ENCODE measurements around the gene GAMT.

DNA sequence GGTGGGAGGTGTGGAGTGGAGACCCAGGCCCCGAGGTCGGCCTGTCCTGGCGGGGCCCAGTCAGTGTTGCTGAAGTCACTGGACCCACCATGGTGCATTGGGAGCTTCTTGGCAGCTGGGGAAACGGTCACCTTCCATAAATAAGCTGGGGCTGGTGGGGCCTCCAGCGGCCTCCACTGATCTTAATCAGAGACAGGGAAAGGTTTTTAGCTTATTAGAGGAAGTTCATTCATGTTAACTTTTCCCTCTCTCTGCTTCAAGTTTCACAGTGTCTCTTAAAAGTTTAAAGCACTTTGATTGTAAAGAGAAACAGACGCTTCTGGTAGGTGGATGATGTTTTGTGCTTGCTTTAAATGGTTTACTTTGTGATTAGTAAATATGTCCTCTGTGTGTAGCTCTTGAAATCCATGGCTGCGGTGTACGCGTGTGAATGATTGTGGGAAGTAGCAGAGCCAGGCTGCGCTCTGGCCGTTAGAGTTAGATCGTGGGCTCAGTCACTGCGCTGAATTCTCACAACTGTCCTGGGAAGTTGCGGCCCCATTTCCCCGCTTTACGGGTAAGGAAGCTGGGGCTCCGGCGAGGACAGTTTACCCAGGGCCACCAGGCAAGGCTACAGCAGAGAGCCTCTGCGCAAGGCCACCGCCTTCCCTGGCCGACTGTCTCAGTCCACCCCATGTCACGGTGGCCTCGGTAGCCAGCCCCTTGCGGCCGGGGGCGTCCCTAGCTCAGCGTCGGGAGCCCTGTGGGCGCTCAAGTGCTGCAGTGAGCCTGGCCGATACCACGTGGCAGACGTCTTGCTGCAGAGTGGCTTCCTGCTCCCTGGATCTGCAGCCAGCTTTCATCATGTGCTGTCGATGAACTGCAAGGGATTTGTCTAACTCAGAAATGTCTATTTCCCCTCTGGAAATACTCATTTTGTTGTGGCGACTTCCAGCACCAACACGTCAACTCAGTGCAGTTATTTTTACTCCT lies 34.2 kb downstream of the GAMT start:
- TF ChIP-seq MXI1 (IDR thresholded peaks at IDR 0.05; ENCODE audit: borderline replicate concordance, low read depth, low read length) (no peak), PHF8 (CRISPR knock-in tag; IDR thresholded peaks at IDR 0.05) (no peak)
- TF ChIP-seq, protein P1, sequence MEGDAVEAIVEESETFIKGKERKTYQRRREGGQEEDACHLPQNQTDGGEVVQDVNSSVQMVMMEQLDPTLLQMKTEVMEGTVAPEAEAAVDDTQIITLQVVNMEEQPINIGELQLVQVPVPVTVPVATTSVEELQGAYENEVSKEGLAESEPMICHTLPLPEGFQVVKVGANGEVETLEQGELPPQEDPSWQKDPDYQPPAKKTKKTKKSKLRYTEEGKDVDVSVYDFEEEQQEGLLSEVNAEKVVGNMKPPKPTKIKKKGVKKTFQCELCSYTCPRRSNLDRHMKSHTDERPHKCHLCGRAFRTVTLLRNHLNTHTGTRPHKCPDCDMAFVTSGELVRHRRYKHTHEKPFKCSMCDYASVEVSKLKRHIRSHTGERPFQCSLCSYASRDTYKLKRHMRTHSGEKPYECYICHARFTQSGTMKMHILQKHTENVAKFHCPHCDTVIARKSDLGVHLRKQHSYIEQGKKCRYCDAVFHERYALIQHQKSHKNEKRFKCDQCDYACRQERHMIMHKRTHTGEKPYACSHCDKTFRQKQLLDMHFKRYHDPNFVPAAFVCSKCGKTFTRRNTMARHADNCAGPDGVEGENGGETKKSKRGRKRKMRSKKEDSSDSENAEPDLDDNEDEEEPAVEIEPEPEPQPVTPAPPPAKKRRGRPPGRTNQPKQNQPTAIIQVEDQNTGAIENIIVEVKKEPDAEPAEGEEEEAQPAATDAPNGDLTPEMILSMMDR (CRISPR knock-in tag; IDR thresholded peaks at IDR 0.05): no peak

Data from HepG2 (cell line).